ENCODE measurements around the gene ALDOC. TPM values are rescaled to one million over a fixed set of nuclear protein-coding genes. Genes with fewer than 3 reads are reported as not detected.

Gene ALDOC
- total RNA-seq, 1 experiment from 2014 or later, result 53.2 TPM

DNA sequence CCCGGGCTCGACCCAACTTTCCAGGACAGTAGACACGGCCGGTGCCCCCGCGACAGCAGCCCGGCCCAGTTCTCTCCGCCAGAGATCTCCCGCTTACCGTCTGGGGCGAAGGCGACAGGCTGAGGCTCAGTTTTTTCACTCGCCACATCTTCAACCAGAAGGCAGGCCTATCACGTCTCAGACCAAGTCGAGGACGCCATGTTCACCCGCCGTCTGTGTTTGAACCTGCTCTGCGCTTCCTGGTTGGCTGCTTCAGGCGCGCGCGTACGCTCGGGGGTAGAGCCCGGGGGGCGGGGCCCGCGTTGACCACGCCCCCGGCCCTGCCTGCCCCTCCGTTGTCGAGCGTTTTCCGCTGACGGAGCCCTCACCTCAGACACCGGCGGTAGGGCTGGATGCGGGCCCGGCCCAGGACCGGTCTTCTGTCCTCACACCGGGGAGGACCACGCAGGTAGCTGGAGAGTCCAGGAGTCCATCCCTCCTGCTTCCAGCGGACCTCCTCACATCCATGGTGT lies 22.2 kb upstream of the ALDOC start, which contains the start of gene SPAG5:
TSS of gene SPAG5 (minus strand) at position 227 of the 512 bp plus-strand sequence. CDS start at position 148, 79 bp downstream.
- Mint-ChIP-seq H3K4me3 (peak within 1 kb of the TSS; percentile 94 to 97), H3K27me3 (ENCODE audit: low read depth) (no peaks in the 10 kb centered on the region), H3K27ac (peak within 1 kb of the TSS; percentile 98 to 99 (median 99)), H3K9me3 (no peaks in the 10 kb centered on the region; a peak in 1 of 5 replicates), H3K36me3 (ENCODE audit: insufficient read depth in 1 of 3, low read depth in 3 of 3) (peaks cover 5 to 24% (median 23%) of the 10 kb centered on the region in 3 experiments; a peak in 6 of 7 replicates), H3K4me1 (peaks cover 16 to 21% of the 10 kb centered on the region in 2 experiments)
- Histone ChIP-seq H3K23ac (ENCODE audit: insufficient read length, low read depth, low read length) (no peak within 1 kb of the TSS), H3K4ac (ENCODE audit: low read depth, low read length) (no peak within 1 kb of the TSS), H2AK5ac (ENCODE audit: insufficient read length, low read length) (no peak within 1 kb of the TSS), H3K23me2 (ENCODE audit: insufficient read length, low read depth, low read length, poor library complexity, severe bottlenecking) (peaks cover 12% of the 10 kb centered on the region), H4K20me1 (ENCODE audit: control insufficient read depth, insufficient read depth, insufficient read length) (no peaks in the 10 kb centered on the region), H3K14ac (ENCODE audit: insufficient read depth, low read length) (peak within 1 kb of the TSS; percentile 79), H3K79me2 (ENCODE audit: insufficient read depth, low read length) (no peaks in the 10 kb centered on the region; the same call in 1 of the 2 replicates), H4K5ac (ENCODE audit: insufficient read length, low read depth, low read length) (no peak within 1 kb of the TSS), H3K9me3 (ENCODE audit: control insufficient read depth, low read depth, low read length) (no peaks in the 10 kb centered on the region), H3K9ac (ENCODE audit: extremely low read depth, insufficient read length, low read length) (peak within 1 kb of the TSS; percentile 84), H2BK20ac (ENCODE audit: low read depth, low read length, poor library complexity, severe bottlenecking) (no peak within 1 kb of the TSS), H3K27me3 (ENCODE audit: insufficient read depth, low read length) (no peaks in the 10 kb centered on the region), H2BK120ac (ENCODE audit: low read depth, low read length, poor library complexity, severe bottlenecking) (no peak within 1 kb of the TSS), H3K4me1 (ENCODE audit: insufficient read depth, low read length) (no peaks in the 10 kb centered on the region), H3K18ac (ENCODE audit: insufficient read length, low read depth, low read length) (peak within 1 kb of the TSS; percentile 36), H3T11ph (ENCODE audit: low read length) (no peak within 1 kb of the TSS), H4K91ac (ENCODE audit: insufficient read length, low read depth, low read length) (no peak within 1 kb of the TSS), H2BK12ac (ENCODE audit: insufficient read length, low read depth, low read length) (no peak within 1 kb of the TSS), H2AFZ (ENCODE audit: low read length) (peak within 1 kb of the TSS; percentile 42), H2BK5ac (ENCODE audit: insufficient read length, low read length) (no peak within 1 kb of the TSS), H3K4me2 (ENCODE audit: insufficient read depth, insufficient read length, low read length) (peak within 1 kb of the TSS; percentile 74), H3K56ac (ENCODE audit: insufficient read length, low read depth, low read length) (no peak within 1 kb of the TSS), H4K8ac (replicated peaks; ENCODE audit: insufficient read length, low read depth, low read length) (no peak within 1 kb of the TSS), H3K79me1 (ENCODE audit: insufficient read depth, low read depth, low read length, poor library complexity, severe bottlenecking) (no peaks in the 10 kb centered on the region), H3K27ac (ENCODE audit: insufficient read length, low read depth, low read length) (no peak within 1 kb of the TSS), H2BK15ac (ENCODE audit: low read depth, low read length) (no peak within 1 kb of the TSS)
- no CpG with 5 or more reads among the region's 44 CpGs for WGBS (ENCODE audit: extremely low coverage, insufficient read length, low lambda C conversion rate)
- DNase-seq, result peak; percentile 98
- TF ChIP-seq, protein P1, sequence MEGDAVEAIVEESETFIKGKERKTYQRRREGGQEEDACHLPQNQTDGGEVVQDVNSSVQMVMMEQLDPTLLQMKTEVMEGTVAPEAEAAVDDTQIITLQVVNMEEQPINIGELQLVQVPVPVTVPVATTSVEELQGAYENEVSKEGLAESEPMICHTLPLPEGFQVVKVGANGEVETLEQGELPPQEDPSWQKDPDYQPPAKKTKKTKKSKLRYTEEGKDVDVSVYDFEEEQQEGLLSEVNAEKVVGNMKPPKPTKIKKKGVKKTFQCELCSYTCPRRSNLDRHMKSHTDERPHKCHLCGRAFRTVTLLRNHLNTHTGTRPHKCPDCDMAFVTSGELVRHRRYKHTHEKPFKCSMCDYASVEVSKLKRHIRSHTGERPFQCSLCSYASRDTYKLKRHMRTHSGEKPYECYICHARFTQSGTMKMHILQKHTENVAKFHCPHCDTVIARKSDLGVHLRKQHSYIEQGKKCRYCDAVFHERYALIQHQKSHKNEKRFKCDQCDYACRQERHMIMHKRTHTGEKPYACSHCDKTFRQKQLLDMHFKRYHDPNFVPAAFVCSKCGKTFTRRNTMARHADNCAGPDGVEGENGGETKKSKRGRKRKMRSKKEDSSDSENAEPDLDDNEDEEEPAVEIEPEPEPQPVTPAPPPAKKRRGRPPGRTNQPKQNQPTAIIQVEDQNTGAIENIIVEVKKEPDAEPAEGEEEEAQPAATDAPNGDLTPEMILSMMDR (conservative IDR thresholded peaks at IDR 0.05), result no peak

Data from H9 (cell line).